GM18870 (cell line): Measurements from ENCODE around the gene LHPP.
"Not testable (repeated sequence)": the region's sequence is repeated elsewhere in the genome, so short reads cannot be mapped to it uniquely, and the experiment has no call there.

Experiments
- ATAC-seq: cut with Tn5 transposase; IDR thresholded peaks from one replicate; pipeline ENCODE4 v1.9.1; 2021; ENCODE audit warnings: moderate library complexity; ENCODE audit not compliant: unreplicated experiment

LHPP gene

DNA sequence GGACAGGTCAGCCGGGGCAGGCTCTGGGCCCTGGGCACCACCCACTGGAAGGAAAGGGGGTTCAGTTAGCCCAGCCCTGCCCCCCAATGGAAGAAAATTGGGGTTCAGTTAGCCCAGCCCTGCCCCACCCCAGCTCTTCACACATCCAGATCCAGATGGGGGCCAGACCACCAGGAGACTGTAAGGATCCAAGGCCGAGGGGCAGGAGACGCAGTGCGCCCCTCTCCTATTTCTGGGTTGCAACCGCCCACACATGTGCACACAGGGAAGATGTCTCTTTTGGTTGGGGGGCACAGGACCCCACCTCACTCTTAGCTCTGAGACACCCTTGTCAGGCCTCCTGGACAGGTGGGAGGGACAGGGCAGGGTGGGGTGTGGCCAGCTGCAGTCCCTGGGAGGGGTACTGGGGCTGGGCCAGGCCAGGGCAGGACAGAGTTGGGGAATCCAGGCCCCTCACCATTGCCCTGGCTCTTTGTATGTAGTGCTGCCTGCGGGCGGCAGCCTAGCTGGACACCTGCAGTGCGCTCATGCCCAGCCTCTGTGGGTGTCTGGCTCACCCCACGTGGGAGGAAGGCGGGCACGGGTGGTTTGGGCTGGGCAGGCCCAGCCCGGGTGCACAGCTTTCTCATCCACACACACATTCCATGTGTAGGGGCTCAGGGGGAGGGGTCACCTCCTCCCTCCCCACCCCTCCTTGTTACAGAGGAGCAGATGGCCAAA, 141.2 kb downstream of the LHPP start:
- ATAC-seq: no peak

DNA sequence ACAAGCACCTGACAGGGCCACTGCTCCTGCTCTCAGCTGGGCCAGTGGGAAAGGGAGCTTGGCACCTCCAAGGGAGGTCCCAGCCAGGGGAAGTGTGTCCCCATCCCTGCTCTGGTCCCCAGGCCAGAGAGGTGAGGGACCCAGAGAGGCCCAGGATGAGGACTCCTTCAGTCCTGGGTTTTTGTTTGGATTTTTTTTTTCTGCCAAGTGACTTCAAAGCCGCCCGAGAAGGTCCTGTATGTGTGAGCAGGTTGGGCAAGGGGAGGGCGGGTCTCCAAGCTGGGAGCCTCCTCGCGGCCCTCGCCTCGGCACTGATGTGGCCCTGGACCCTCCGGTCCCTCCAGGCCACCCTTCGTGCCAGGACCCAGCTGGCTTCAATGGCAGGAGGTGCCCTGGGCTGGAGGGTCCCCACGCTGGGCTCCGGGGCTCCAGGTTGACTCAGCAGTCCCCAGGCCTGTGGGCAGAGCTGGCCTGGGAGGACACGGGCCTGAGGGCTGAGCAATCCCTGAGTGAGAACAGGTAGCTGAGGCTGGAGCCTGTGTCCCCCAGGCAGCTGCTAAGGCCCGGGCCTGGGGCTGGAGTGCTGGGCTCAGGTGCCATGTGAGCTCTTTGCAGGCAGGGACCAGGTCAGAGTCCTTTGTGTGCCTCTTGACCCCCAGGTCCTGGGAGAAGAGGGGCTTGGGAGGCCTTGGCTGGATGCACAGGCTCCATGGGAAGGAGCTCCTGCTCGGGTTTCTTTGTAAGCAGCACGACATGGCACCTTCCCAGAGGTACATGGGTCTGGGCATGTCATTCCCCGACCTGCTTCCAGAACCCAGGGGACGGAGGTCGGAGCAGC, 142.0 kb downstream of the LHPP start:
- no peak for ATAC-seq

DNA sequence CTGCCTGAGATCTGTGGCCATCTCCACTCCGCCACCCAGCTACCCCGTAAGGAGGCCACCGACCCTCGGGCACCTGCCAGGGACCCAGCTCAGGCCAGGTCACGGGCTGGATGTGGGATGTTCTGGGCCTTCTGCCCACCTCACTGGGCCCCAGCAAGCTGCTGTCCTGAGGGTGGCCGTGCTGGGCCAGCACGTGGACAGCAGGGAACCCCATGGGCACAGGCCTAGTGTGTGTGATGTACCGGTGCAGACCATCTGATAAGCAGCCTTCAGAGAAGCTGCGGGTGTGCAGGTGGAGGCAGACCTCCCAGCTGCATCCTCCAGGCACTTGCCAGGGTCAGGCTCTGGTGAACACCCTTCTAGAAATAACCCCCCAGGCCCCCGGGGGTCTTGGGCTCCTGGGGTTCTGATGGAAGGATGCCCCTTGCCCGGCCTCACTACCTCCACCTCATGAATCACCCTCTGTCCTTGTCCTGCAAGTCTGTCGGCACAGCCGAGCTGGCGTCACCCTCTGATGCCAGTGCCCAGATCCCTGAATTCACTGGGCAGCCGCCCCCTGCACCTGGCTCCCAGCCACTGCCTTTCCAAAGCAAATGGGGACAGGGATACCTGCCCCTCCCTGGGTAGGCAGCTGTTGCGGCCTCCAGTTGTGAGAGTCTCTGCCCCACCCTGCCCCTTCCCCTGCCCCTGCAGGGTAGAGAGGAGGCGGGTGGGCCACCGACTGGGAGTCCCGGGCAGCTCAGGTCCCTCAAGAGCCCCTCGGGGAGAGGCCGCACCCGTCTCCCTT, 142.8 kb downstream of the LHPP start:
- ATAC-seq: no peak

DNA sequence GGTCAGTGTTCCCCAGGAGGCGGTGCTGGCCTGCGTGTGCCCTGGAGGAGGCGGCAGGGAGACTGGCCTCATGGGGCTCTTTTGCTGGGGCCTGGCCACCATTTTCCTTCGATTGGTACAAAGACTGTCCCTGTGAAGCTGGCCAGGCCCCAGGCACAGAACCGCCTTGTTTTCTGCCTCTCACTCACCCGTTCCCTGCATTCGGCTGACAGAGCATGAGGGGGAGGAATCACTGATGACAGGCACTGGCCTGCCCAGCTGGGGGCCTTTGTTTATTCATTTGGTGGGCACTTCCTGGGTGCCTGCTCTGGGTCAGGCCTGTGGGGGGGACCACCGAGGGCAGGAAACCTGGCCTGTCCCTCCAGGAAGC, 143.4 kb downstream of the LHPP start:
- no peak for ATAC-seq

DNA sequence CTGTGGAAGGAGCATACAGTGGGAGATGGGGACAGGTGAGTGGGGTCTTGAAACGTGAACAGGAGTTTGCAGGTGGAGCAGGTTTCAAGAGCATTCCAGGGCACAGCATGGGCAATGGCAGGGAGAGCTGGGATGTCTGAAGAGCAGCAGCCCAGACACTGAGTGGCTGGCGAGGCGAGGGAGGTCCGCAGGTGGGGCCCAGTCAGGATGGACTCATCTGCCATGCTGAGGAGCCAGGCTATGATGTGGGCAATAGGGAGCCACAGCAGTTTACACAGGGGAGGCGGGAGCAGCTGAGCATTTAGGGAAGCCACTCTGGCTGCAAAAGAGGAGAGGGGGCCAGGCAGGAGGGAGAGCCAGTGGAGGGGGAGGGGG, 143.8 kb downstream of the LHPP start:
- no peak for ATAC-seq

DNA sequence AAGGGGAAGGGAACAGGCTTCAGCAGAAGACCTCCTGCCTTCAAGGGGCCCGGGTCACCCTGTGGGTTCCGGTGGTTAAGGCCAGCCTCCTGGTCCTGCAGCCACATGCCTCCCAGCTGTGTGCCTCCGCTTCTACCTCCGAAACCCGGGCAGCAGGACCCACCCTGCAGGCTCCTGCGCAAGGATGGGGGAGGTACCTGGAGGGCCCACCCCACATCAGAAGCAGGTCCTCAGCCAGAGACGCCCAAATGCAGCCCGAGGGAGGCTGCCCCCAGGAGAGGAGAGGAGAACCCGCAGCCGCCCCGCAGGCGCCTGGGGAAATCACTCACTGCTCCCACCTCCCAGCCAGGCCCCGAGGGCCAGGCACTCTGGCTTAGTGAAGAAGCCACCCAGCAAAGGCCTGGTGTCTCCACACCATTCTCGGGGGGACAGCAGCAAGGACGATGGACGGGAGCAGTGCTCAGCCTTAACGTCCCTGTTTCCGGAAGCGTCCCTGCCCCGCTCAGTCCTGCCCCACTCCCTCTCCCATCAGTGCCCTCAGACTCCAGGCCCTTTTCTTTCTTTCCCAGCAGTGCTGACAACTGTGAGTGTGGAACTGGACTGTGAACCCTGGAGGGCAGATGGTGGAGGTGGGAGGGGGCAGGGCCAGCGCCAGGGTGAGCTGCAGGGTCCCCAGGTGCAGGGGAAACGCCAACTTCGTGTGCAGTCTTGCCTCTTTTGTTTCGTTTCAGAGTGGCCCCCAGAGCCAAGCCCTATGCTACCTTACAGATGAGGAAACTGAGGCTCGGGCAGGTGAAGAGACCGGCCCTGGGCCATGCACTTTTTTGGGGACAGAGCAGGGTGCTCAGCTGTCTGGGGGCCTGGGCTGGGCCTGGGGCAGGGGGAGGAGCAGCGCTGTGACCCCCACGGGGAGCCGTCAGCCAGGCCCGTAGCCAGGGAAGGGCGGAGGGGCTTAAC, 144.5 kb downstream of the LHPP start:
- no peak for ATAC-seq

DNA sequence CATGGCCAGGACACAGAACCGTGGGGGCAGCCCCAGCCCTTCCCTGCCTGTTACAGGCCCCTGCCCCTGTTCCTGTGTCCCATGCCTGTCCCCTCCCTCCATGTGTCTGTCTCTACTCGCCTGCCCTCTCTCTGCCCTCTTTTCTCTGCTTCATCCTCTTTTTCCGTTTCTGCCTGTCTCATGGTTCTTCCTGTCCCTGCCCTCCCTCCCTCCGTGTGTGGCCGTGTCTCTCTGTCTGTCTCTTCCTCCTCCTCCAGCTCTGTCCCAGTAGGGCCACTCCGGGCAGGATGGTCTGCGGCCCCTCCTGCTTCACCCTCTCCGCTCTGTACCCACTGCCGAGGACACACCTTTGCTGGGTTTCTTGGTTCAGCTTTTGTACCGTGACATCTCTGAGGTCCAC, 145.2 kb downstream of the LHPP start:
- ATAC-seq: no peak

DNA sequence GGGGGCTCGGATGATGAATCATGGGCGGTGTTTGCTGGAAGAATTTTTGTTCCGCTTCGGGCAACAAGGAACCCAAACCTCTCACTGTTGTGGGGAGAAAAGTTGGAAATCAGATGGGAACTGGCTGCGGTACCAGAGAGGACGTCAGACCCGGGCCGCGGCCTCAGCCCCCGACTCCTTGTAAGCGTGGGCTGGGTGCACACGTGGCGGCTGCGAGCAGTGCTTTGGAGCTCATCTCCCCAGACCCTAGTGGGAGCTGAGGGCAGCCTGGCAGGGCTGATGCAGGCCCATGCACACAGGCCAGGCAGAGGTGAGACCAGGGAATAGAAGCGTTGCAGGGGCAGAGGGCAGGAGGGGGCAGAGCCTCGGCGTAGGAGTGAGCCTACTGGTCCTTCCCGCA, 146.1 kb downstream of the LHPP start:
- ATAC-seq: no peak

DNA sequence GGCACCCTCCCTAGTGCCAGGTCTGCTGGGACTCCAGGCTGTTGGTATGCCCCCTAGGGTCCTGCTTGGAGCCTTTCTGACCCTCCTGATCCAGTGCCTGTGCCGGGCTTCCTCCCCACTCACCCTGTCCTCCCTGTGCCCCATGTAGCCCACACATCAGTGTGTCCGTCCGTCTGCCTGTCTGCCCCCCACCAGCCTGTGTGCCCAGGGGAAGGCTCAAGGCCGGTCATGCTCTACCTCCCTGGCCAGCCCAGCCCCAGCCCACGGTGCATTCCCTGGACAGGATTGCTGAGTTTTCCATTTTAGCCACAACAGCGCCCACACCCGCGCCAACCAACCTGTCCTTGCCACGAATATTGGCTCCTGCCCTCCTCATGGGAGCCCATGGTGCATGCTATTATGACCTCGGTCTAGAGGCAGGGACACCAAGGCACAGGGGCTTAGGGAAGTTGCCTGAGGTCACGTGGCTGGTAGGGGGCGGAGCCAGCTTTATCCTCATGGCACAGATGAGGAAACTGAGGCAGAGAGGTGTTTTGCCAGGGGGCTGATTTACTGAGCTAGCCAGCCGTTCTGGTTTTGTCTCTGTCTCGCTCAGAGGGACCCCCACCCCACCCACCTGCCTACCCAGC, 146.6 kb downstream of the LHPP start:
- no peak for ATAC-seq

DNA sequence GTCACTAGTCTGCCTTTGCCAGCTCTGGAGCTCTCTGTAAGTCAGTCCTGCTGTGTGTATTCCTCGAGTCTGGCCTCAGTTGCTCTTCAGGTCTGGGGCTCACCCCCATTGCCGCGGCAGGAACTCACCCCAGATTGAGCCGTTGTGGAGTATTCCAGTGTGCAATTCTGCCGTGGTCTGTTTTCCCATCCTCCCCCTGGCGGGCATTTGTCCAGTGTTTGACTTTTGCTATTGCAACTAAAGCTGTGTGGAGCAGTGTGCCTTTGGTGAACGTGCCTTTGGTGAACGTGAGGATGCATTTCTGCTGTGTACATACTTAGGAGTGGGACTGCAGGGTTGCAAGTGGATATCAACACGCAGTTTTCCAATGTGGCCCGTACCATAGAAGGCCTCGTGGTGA, 148.1 kb downstream of the LHPP start:
- ATAC-seq: no peak

DNA sequence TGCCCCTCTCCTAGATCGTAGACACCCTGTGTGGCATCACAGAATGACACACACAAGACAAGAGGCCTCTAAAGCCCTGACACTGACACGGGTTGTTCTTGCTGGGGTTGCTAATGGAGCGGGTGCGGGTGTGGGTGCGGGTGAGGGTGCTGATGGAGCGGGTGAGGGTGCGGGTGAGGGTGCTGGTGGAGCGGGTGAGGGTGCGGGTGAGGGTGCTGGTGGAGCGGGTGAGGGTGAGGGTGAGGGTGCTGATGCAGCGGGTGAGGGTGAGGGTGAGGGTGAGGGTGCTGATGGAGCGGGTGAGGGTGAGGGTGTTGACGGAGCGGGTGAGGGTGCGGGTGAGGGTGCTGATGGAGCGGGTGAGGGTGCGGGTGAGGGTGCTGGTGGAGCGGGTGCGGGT, 148.6 kb downstream of the LHPP start:
- ATAC-seq: not testable (repeated sequence)

DNA sequence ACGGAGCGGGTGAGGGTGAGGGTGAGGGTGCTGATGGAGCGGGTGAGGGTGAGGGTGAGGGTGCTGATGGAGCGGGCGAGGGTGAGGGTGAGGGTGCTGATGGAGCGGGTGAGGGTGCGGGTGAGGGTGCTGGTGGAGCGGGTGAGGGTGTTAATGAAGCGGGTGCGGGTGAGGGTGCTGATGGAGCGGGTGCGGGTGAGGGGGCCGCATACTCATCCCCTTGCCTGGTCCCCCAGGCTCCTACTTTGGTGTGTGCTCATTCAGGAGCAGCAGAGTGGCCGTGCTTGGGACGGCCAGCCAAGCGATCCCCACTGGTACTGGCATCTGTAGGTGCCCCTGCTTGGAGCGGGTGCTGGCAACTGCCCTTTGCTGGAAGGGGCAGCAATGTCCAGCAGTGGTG, 149.2 kb downstream of the LHPP start:
- ATAC-seq: not testable (repeated sequence)

DNA sequence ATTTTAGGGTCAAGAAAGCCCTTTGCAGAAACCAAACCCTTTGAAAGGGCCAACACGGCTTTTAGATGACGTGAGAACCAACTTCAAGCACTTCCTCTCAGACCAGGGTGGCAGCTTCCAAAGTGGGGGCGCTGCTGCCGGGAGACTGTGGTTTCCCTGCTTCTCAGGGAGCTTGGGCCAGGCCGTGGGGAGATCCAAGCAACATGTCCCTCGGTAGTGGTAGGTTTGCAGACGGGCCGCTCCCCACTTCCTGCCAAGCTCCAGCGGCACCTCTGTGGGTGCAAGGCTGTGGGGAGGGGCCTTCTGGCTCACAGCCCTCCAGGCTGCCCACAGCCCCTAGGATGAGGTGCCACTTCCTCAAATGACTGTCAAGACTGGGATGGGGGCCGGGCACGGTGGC, 150.1 kb downstream of the LHPP start:
- no peak for ATAC-seq

DNA sequence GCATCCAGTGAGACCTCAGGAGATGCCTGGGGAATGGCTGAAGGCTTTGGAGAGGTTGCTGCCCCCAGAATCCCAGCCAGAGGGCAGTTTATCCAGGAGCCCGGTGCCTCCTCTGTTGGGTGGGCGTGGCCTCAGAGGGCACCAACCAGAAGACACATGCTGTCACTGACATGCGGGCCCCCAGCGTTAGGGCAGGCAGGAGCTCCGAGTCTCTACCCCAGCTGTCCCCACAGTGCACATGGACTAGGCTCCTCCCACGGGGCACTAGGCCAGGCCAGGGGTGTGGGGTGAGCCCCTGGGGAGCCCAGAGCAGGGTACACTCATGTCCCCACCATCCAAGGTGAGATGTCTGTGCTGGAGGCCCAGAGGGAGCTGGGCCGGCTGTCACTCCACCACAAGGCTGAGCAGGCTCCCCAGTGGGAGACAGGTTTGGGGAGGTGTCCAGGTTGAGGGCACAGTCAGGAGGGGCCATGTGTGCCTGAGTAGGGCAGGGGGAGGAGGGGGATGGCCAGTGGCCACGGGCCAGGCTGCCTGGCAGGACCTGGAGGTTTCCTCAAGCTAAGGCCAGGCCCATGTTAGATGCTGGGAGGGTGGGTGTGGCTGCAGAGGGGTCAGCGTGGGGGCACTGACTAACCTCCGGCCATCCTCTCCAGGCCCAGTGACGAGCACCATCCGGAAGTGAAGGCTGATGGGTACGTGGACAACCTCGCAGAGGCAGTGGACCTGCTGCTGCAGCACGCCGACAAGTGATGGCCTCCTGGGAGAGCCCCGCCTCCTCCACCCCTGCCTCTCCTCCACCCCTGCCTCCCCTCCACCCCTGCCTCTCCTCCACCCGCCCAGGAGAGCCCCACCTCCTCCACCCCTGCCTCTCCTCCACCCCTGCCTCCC, 151.2 kb downstream of the LHPP start:
- ATAC-seq: no peak

DNA sequence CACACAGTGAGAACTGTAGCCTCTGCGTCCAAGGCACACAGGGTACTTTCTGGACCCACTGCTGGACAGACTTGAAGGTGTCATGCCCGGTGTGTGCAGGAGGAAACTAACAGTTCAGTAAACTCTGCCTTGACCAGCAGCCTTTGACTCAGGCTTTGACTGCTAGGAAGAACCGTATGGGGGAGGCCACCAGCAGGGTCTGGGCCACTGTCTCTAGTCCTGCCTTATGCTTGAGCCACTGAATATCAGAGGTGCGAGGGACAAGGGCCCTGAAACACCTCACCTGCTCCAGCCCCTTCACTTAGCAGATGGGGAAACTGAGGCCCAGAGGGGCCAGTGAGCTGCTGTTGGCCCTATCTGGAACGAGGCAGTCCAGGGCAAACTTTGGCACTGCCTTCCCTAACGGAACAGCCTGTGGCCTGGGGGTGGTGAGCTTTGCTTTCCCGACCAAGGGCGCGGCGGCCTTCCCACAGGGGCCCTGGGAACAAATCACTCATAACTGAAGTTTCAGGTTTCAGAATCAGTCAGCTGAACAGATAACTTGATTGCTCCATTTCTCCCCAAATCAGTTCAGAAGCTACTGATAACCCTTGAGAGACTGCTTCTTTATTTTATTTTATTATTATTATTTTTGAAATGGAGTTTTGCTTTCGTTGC, 152.5 kb downstream of the LHPP start:
- peak; percentile 49 for ATAC-seq

DNA sequence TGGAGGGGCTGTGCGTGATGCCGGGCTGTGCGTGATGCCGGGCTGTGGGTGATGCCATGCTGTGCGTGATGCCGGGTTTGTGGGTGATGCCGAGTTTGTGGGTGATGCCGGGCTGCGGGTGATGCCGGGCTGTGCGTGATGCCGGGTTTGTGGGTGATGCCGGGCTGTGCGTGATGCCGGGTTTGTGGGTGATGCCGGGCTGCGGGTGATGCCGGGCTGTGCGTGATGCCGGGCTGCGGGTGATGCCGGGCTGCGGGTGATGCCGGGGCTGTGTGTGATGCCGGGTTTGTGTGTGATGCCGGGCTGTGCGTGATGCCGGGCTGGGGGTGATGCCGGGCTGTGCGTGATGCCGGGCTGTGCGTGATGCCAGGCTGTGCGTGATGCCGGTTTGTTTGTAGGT, 153.6 kb downstream of the LHPP start:
- ATAC-seq: no peak

DNA sequence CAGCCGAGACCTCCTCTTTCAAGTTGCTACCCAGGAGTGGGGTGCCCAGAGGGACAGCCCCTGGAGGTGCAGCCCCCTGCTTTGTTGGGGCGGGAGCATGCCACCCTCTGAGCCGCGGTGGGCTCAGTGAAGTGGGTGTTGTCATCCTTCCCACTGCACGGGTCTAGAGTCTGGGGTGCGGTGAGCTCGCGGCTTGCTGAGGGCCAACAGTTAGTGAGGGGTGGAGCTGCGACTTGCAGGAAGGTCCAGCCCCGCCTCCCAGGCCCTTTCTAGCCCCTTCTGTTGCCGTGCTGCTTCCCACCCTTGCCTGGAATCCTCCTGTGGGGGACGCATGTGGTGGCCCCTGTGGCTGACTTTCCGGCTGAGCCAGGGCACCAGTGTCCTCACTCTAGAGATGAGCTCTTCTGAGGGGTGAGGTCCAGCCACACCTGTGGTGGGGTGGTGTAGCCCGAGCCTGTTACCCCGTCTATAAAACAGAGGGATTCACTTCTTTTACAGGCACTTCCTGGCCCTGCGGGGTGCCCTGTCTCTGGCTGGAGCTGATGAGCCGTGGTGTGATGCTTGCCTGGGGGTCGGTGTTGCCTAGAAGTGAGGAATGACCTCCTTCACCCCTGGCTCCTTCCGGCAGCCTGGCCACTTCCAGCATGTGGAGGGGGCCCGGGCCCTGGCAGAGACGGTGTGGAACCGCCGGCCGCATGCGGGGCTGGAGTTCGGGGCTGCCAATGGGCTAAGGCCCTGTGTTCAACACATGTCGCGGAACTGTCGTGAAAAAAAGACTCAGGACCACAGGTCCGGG, 154.6 kb downstream of the LHPP start:
- no peak for ATAC-seq

DNA sequence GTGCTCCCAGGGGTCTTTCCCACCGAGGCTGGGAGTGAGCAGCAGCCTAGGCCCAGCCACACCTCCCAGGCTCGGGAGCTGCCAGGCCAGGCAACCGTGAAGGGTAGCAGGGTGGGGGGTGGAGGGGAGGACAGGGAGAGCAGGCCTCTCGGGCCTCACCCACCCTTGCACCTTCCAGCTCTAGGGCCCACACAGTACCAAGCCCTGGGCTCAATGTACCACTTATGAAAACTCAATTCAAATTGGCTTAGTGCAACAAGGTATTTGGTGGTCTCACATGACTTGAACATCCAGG, 155.2 kb downstream of the LHPP start:
- ATAC-seq: no peak
